NCI-H460 (cell line): Measurements from ENCODE around the gene ASAP3. TPM values are rescaled to one million over a fixed set of nuclear protein-coding genes. Genes with fewer than 3 reads are reported as not detected.

Experiments used
- DNase-seq: peaks from one replicate; pipeline ENCODE4 v3.0.0-alpha.2; 2016; ENCODE audit warnings: low read depth; ENCODE audit errors: extremely low read depth
- total RNA-seq: library from RNA; depleted of rRNA; stranded (reverse); fragments of >200 nt; shearing (Covaris generic); gene quantifications from 2 replicates; pipeline ENCODE4 v1.2.3, GENCODE V29; 2014

The ASAP3 gene
- total RNA-seq, 1 experiment from 2014 or later: 8.3 TPM

- no peak for DNase-seq
Measured at GRCh38 chr1:23427550-23427949, 56.4 kb downstream of the ASAP3 start.

GRCh38 chr1:23426828-23427227 is 57.2 kb downstream of the ASAP3 start:
- no peak for DNase-seq

GRCh38 chr1:23425193-23425494 is 58.8 kb downstream of the ASAP3 start:
- DNase-seq: no peak

- DNase-seq: no peak
Measured at GRCh38 chr1:23424293-23425192, 59.4 kb downstream of the ASAP3 start, which contains the start of gene TCEA3. Gene TCEA3, minus strand, starts transcription at chr1:23424748. Its CDS starts 115 bp downstream, at chr1:23424633.

GRCh38 chr1:23423415-23424292 is 60.3 kb downstream of the ASAP3 start:
- DNase-seq: no peak

GRCh38 chr1:23422941-23423340 is 61.0 kb downstream of the ASAP3 start:
- DNase-seq: no peak

GRCh38 chr1:23422241-23422877 is 61.6 kb downstream of the ASAP3 start:
- DNase-seq: no peak

GRCh38 chr1:23421753-23422240 is 62.2 kb downstream of the ASAP3 start:
- DNase-seq: no peak

GRCh38 chr1:23421343-23421742 is 62.6 kb downstream of the ASAP3 start:
- no peak for DNase-seq

GRCh38 chr1:23420778-23421177 is 63.2 kb downstream of the ASAP3 start:
- no peak for DNase-seq

GRCh38 chr1:23419180-23419579 is 64.8 kb downstream of the ASAP3 start:
- no peak for DNase-seq

- no peak for DNase-seq
Measured at GRCh38 chr1:23417570-23417969, 66.4 kb downstream of the ASAP3 start.

- DNase-seq: no peak
Measured at GRCh38 chr1:23416964-23417363, 67.0 kb downstream of the ASAP3 start.

GRCh38 chr1:23408797-23409290 is 75.1 kb downstream of the ASAP3 start:
- DNase-seq: no peak

GRCh38 chr1:23407016-23407630 is 76.9 kb downstream of the ASAP3 start:
- no peak for DNase-seq

GRCh38 chr1:23405946-23406345 is 78.0 kb downstream of the ASAP3 start:
- no peak for DNase-seq

GRCh38 chr1:23403735-23404486 is 80.1 kb downstream of the ASAP3 start:
- peak; percentile 66 for DNase-seq

- no peak for DNase-seq
Measured at GRCh38 chr1:23403355-23403734, 80.6 kb downstream of the ASAP3 start.

- peak; percentile 39 for DNase-seq
Measured at GRCh38 chr1:23403038-23403336, 81.0 kb downstream of the ASAP3 start.
